HG02973 (cell line): ENCODE measurements around the gene STXBP3.

Experiments
- ATAC-seq: cut with Tn5 transposase; IDR thresholded peaks from one replicate; pipeline ENCODE4 v1.9.1; 2021; ENCODE audit warnings: moderate library complexity; ENCODE audit not compliant: unreplicated experiment

Gene STXBP3

DNA sequence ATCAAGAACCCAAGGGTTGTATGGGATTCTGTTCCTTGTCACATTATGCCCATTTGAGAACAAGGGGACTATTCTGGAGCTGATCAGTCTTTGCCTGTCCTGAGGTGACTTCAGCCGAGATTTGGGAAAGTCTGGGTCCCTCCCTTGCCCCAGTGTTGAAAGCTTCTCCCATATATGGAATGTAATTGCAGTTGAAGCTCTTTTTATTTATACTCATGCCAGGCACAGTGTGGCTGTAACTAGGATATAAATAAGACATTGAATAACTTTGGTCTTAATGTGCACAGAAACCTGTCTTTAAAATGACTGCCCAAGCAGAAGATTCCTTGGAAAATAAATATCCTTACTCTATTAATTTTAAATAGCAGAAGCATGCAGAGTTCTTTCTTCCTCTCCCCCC is 95.2 kb downstream of the STXBP3 start:
- ATAC-seq = no peak

DNA sequence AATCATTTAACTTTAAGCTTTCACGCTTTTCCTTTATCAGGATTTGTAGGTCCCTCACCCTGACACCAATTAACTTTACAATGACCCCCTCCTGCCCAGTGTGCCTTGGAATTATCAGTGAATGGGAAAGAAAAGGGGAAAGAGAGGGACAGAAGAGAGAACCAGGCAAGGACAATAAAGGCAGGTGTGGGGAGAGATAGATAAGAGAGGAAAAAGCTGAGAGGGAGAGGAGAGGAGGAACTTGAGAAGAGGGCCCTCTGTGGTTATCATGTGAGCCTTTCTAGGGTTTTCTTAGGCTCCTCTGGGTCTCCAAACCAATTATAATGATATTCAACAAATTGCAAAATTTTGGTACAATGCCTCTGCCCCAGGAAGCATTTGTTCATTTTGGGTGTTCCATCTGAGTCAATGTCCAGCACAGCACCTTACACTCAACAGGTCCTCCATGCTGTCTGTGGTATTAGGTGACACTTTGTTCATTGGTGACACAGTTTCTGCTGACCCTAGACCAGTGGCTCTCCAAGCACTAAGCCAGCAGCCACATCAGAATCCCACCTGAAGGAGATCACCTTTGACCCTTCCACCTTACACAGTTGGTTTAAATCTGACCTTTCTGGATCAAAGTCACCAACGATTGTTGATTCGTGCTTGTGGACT is 96.2 kb downstream of the STXBP3 start:
- ATAC-seq = no peak

DNA sequence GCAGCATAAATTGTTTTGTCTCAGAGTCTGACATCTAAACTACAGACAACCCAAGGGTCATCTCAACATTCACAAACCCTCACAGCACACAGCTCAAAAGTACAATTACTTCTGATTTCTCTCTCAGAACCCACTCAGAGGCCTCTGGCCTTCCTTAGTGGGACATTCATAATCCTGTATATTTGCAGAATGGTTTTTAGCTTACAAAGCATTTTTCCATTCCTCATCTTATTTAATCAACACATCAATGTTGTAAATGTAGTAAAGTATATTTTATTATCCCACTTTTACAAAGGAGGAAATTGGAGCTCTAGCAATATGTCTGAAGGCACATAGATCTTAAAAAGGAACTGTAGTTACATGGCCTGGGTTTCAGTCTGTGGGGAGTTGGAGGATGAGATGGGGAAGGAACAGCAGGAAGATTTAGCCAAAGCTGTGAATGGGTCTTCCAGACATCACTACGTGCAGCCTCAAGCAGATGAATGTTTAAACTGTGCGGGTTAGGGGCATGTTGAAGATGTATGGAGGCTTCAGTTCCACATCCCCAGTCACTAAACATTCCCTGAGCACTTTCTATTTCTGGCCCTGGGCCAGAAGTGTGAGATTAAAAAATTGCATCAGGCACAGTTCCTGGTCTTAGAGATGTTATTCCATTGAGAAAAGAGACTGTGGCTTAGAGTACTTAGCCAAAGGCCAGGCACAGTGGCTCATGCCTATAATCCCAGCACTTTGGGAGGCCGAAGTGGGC is 97.1 kb downstream of the STXBP3 start:
- no peak for ATAC-seq

DNA sequence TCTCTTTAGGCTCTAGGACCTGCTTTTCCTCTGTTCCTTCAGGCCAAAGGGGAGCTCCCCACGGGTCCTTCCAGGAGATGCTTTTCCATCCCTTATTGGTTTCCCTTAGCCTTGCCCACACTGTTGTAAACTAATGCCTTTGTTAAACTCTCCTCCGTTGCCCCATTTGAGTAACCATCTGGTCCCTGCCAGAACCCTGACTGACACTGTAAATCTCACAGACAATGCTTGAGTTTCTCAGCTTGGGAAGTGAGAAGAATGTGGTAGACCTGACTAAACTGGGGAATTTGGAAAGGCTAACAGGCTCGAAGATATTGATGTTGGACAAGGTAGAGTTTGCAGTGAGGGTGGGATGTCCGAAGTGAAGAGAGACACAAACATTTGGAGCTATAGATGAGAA is 99.0 kb downstream of the STXBP3 start:
- no peak for ATAC-seq

DNA sequence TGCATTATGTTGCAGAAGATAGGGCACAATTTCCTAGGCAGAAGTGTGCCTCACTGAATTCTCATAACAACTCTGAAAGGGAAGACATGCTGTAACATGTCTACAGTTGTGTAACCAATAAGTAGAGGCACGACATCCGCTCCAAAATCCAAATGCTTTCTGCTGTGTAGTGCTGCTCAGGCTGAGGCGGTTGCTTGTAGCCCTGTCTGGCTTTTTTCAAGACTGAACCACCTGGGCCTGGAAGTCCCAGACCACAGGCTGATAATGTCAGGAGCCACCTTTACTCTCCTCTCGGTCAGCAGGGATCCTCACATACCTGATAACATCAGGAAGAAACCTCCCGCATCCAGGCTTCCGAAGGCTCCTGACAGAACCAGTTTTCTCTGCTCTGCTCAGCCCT is 99.5 kb downstream of the STXBP3 start:
- no peak for ATAC-seq

DNA sequence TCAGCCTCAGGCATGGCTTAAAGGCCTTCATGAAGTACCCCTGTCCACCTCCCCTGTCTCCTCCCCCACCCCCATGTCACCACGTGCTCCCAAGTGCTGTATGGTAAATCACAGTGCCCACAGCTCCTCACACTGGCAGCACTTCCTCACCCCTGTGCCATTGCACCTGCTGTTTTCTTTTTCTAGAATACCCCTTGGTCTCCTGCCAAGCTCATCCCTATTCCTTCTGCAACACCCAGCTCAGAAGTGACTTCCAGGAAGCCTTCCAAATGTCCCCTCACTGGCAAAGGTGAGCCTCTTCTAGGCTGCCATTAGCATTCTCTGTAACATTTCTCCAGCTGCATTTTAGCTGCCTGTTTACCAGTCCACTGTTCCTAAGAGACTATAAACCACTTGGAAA is 101.0 kb downstream of the STXBP3 start:
- ATAC-seq = no peak

DNA sequence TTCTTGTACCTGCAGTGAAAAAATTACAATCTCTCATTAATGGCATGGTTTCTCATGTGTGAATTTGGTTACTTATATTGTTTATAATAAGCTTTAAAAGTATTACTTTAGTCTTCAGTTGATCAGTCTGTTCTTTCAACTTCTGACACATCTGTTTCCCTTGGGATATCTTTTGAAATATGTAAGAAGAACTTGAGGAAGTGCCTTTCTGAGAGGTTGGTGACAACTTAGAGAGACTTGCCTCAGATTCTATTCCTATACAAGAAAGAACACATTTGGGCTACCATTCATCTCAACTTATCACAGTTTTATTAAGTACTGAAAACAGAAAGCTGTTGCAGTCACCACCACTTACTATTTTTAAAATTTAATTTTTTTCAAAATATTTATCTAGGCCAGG is 102.3 kb downstream of the STXBP3 start:
- no peak for ATAC-seq

DNA sequence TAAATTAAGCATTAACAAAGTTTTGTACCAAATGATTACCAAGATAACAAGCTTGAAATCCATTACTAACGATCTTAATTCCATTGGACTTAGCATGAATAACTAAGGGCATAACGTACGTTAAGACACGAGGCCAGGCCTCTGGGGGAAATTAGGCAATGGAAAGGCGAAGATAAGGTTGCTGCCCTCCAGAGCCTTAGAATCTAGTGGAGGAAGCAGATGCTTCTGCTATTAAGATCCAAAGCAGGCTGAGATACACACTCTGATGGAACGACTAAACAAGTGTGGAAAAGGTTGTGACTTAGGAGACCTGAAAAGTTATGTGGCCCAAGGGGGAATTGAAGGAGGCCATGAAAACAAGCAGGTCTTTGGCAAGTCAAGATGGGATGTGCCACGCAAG is 104.5 kb downstream of the STXBP3 start:
- no peak for ATAC-seq

DNA sequence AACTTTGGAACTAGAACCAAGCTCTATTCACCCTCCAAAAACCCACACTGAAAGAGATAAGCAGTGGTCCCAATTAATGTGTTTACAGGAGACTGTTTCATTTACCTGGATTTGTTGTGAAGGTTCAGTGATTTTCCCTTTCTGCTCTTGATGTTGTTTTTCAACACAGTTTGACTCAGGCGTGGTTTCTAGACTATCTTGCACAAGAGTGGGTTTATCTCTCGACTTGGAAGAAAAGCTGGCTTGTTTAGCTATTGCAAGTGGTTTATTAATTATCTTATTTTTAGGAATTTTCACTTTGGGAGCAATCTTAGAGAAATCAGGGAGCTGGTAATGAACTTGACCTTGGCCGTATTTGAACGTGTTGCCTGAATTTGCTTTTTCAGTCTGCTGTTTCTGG is 105.1 kb downstream of the STXBP3 start:
- no peak for ATAC-seq

DNA sequence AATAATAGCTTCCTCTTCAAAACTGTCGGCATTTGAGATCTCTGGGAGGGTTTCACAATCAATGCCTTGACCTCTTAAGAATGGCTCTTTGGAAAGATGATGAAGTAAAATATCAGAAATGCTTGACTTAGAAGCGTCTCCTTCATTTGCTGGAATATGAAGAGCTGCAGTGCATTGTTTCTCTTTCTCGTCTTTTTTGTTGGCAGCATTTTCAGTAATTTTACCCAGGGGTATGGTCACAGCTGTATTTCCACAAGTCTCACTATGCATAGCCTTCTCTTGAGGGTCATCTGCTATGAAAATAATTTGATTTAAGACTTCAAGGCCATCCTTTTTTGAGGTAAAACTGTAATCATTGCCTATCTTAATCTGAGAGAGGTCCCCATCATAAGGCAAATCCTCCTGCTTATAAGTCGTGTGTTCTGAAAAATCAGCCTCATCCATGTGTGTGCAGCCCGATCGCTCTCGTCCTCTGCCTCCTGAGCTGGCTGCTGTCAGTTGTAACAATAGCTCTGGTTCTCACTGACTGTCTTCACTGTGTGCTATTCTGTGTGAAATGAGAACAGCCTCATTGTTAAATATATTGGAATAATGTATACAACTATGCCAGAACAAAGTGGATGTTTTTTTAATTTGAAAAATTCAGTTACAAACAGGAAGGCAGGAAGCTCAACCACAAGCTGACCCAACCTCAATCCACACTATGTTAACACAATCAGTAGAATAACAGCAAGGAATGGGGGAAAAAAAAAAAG is 105.9 kb downstream of the STXBP3 start:
- no peak for ATAC-seq

DNA sequence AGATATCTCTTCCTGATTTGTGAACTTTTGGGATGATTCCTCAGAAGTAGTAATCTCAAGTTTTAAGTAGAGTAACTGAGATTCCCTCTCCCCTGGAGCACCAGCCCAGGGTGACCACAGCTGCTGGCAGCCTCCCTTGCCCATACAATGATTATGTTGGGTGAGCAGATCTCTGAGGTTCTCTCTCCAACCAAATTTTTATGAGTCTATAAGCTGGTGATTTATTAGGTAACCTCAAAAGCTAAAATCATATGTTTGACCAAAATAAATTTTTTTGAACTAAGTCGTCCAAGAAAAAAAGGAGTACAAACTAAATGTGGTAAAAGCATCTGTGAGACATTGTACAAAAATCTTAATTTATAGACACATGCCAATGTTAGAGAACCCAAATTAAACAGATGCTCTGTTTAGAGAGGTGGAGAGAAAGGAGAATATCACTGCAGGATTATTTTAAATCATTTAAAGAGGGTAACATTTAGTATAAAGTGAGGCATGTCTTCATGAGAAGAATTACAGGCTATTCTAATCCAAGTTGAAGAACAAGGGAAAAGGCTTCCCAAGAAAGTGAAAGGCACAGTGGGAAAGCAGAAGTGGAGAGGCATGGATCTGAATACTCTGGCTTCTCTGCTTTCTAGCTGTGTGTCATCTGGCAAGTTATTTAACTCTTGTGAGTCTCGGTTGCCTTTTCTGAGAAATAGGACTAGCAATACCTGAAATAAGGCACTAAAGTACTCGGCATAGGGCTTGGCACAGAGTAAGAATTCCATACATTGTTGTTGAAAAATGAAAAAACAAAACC is 107.9 kb downstream of the STXBP3 start:
- no peak for ATAC-seq

DNA sequence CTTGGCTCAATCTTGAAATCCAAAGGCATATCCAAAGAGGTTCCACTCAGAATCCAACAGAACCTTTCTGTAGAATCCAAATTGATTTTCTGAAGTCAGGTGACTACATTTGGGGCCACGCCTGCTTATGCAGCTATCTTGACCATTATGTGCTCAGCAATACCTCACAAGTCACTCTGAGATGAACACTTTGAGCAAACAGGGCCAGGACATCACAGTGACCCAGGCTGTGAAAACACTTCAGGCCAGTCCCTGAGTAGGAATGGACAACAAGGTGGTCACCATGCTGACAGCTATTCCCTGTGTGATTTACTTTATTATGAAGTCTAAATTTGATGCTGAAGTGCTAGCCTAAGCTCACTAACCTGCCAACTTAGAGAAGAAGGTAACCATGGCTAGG is 110.5 kb downstream of the STXBP3 start, which contains the start of gene AKNAD1:
AKNAD1 (minus strand) TSS at position 101 of the 400 bp plus-strand sequence. CDS start 4,430 bp downstream, outside the sequence.
- ATAC-seq = no peak

DNA sequence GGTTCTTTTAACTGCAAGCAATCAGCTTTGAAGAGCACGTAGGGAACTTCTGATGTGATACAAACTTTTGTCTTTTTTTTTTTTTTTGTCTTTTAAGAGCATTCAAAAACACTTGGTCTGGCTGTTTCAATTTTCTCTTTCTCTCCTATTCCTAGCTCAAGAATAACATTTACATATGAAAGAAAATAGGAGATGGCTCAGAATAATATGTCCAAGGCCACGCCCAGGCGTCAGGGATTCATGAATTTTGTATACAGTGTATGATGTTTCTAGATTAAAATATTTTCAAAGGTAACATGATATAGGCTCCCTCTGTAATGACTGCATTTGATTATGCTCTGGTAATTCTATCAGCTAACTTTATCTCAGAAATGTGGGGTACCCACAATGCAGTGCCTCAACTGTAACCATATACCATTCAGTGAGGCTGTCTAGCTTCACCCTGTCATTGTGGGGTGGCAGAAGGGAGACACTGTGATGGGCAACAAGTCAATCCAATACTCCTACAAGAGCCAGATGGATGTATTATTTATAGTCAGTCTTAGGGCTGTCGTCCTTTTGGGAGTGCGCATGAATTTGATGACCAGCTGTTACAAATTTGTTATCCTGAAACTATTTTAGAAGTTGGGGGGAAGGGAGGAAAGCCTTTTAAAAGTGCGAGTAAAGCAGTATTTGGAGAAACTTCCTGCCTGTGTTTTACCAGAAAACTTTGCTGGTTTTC is 111.9 kb downstream of the STXBP3 start:
- ATAC-seq = no peak
